Activated T-helper 17 cell treated with anti-CD3 and anti-CD28 coated beads, Interleukin-2, amount 50 U/mL, for 72 hours (primary cell): ENCODE data around the gene TMEM229B. TPM values are rescaled to one million over a fixed set of nuclear protein-coding genes. Genes with fewer than 3 reads are reported as not detected.
A peak's percentile ranks its signal among the peaks of the same experiment; 100 is the strongest.
"Not testable (repeated sequence)": the region's sequence is repeated elsewhere in the genome, so short reads cannot be mapped to it uniquely, and the experiment has no call there.

Source experiments
- ATAC-seq: fragments of 150-1000 bp; cut with Tn5 transposase; replicated peaks from 2 replicates; pipeline ENCODE4 v1.10.0; 2021; ENCODE audit warnings: mild to moderate bottlenecking, moderate library complexity
- H3K27ac Mint-ChIP-seq: one replicate; pipeline ENCODE4 v1.8.0; 2022; ENCODE audit warnings: mixed read lengths
- H3K27me3 Mint-ChIP-seq: one replicate; pipeline ENCODE4 v1.8.0; 2022; ENCODE audit warnings: mixed read lengths
- H3K36me3 Mint-ChIP-seq: one replicate; pipeline ENCODE4 v1.8.0; 2022; ENCODE audit warnings: low read depth, mild to moderate bottlenecking, mixed read lengths
- H3K4me1 Mint-ChIP-seq: one replicate; pipeline ENCODE4 v1.8.0; 2022; ENCODE audit warnings: mixed read lengths
- H3K4me3 Mint-ChIP-seq: one replicate; pipeline ENCODE4 v1.8.0; 2022; ENCODE audit warnings: mild to moderate bottlenecking, mixed read lengths
- H3K9me3 Mint-ChIP-seq: one replicate; pipeline ENCODE4 v1.8.0; 2022; ENCODE audit warnings: mixed read lengths
- total RNA-seq, 2 donors: library from RNA; stranded (reverse); gene quantifications; one replicate each; pipeline ENCODE4 v1.2.3, GENCODE V29; 2022

TMEM229B gene
- total RNA-seq, 2 donors from 2014 or later: 0.71 to 0.84 TPM

- Mint-ChIP-seq H3K4me3 (no peak overlapping the region), H3K9me3 (no peaks in the 10 kb centered on the region), H3K27me3 (no peaks in the 10 kb centered on the region), H3K4me1 (peaks cover 9% of the 10 kb centered on the region), H3K36me3 (no peaks in the 10 kb centered on the region), H3K27ac (no peak overlapping the region)
- ATAC-seq: no peak
These were observed 24.6 kb downstream of the TMEM229B start for GRCh38 chr14:67463900-67464299.

GRCh38 chr14:67461996-67462395 is 26.5 kb downstream of the TMEM229B start:
- no peak overlapping the region for H3K4me3 Mint-ChIP-seq
- H3K36me3 Mint-ChIP-seq: no peaks in the 10 kb centered on the region
- no peaks in the 10 kb centered on the region for H3K27me3 Mint-ChIP-seq
- H3K9me3 Mint-ChIP-seq: no peaks in the 10 kb centered on the region
- H3K4me1 Mint-ChIP-seq: peaks cover 9% of the 10 kb centered on the region
- peak overlapping the region; percentile 23 for H3K27ac Mint-ChIP-seq
- no peak for ATAC-seq

- ATAC-seq: peak; percentile 40
- peak overlapping the region; percentile 23 for H3K27ac Mint-ChIP-seq
- H3K27me3 Mint-ChIP-seq: no peaks in the 10 kb centered on the region
- no peak overlapping the region for H3K4me3 Mint-ChIP-seq
- peaks cover 9% of the 10 kb centered on the region for H3K4me1 Mint-ChIP-seq
- H3K36me3 Mint-ChIP-seq: no peaks in the 10 kb centered on the region
- H3K9me3 Mint-ChIP-seq: no peaks in the 10 kb centered on the region
These were observed 27.1 kb downstream of the TMEM229B start for GRCh38 chr14:67461341-67461985.

- Mint-ChIP-seq H3K4me1 (peaks cover 2% of the 10 kb centered on the region), H3K36me3 (no peaks in the 10 kb centered on the region), H3K9me3 (no peaks in the 10 kb centered on the region), H3K27me3 (peaks cover 7% of the 10 kb centered on the region), H3K27ac (no peak overlapping the region), H3K4me3 (no peak overlapping the region)
- ATAC-seq: no peak
These were observed 29.2 kb downstream of the TMEM229B start for GRCh38 chr14:67459336-67459735.

GRCh38 chr14:67457782-67458181 is 30.7 kb downstream of the TMEM229B start:
- H3K4me1 Mint-ChIP-seq: no peaks in the 10 kb centered on the region
- H3K9me3 Mint-ChIP-seq: no peaks in the 10 kb centered on the region
- ATAC-seq: no peak
- no peak overlapping the region for H3K4me3 Mint-ChIP-seq
- peaks cover 7% of the 10 kb centered on the region for H3K27me3 Mint-ChIP-seq
- no peaks in the 10 kb centered on the region for H3K36me3 Mint-ChIP-seq
- H3K27ac Mint-ChIP-seq: no peak overlapping the region

- Mint-ChIP-seq H3K4me3 (no peak overlapping the region), H3K4me1 (no peaks in the 10 kb centered on the region), H3K36me3 (no peaks in the 10 kb centered on the region), H3K27me3 (peaks cover 10% of the 10 kb centered on the region), H3K9me3 (no peaks in the 10 kb centered on the region), H3K27ac (no peak overlapping the region)
- ATAC-seq: no peak
These were observed 31.8 kb downstream of the TMEM229B start for GRCh38 chr14:67456732-67457131.

- no peaks in the 10 kb centered on the region for H3K36me3 Mint-ChIP-seq
- no peak for ATAC-seq
- no peak overlapping the region for H3K4me3 Mint-ChIP-seq
- no peak overlapping the region for H3K27ac Mint-ChIP-seq
- H3K9me3 Mint-ChIP-seq: no peaks in the 10 kb centered on the region
- H3K4me1 Mint-ChIP-seq: no peaks in the 10 kb centered on the region
- H3K27me3 Mint-ChIP-seq: peaks cover 14% of the 10 kb centered on the region
These were observed 34.8 kb downstream of the TMEM229B start for GRCh38 chr14:67453575-67454300.

- peaks cover 14% of the 10 kb centered on the region for H3K27me3 Mint-ChIP-seq
- H3K4me3 Mint-ChIP-seq, H3K36me3 Mint-ChIP-seq, H3K4me1 Mint-ChIP-seq, ATAC-seq, H3K27ac Mint-ChIP-seq, H3K9me3 Mint-ChIP-seq: not testable (repeated sequence)
These were observed 36.9 kb downstream of the TMEM229B start for GRCh38 chr14:67451667-67452066.

- no peak overlapping the region for H3K27ac Mint-ChIP-seq
- H3K36me3 Mint-ChIP-seq: no peaks in the 10 kb centered on the region
- H3K4me1 Mint-ChIP-seq: no peaks in the 10 kb centered on the region
- ATAC-seq: no peak
- H3K9me3 Mint-ChIP-seq: no peaks in the 10 kb centered on the region
- H3K27me3 Mint-ChIP-seq: peaks cover 11% of the 10 kb centered on the region
- H3K4me3 Mint-ChIP-seq: no peak overlapping the region
These were observed 39.4 kb downstream of the TMEM229B start for GRCh38 chr14:67449096-67449495.

GRCh38 chr14:67447033-67447381 is 41.5 kb downstream of the TMEM229B start:
- H3K27ac Mint-ChIP-seq: no peak overlapping the region
- peaks cover 12% of the 10 kb centered on the region for H3K27me3 Mint-ChIP-seq
- H3K4me1 Mint-ChIP-seq: no peaks in the 10 kb centered on the region
- ATAC-seq: no peak
- H3K9me3 Mint-ChIP-seq: no peaks in the 10 kb centered on the region
- no peak overlapping the region for H3K4me3 Mint-ChIP-seq
- H3K36me3 Mint-ChIP-seq: no peaks in the 10 kb centered on the region

- Mint-ChIP-seq H3K27ac (no peak overlapping the region), H3K36me3 (no peaks in the 10 kb centered on the region), H3K9me3 (no peaks in the 10 kb centered on the region), H3K4me3 (no peak overlapping the region), H3K27me3 (peaks cover 9% of the 10 kb centered on the region), H3K4me1 (no peaks in the 10 kb centered on the region)
- ATAC-seq: no peak
These were observed 42.0 kb downstream of the TMEM229B start for GRCh38 chr14:67446371-67447032.

GRCh38 chr14:67444395-67444794 is 44.1 kb downstream of the TMEM229B start:
- Mint-ChIP-seq H3K27ac (no peak overlapping the region), H3K9me3 (no peaks in the 10 kb centered on the region), H3K4me3 (no peak overlapping the region), H3K36me3 (no peaks in the 10 kb centered on the region), H3K4me1 (no peaks in the 10 kb centered on the region), H3K27me3 (peaks cover 8% of the 10 kb centered on the region)
- no peak for ATAC-seq

- H3K36me3 Mint-ChIP-seq: no peaks in the 10 kb centered on the region
- peaks cover 10% of the 10 kb centered on the region for H3K27me3 Mint-ChIP-seq
- no peaks in the 10 kb centered on the region for H3K9me3 Mint-ChIP-seq
- no peak for ATAC-seq
- no peaks in the 10 kb centered on the region for H3K4me1 Mint-ChIP-seq
- H3K27ac Mint-ChIP-seq: no peak overlapping the region
- no peak overlapping the region for H3K4me3 Mint-ChIP-seq
These were observed 46.2 kb downstream of the TMEM229B start for GRCh38 chr14:67442139-67442906.

GRCh38 chr14:67441672-67442071 is 46.8 kb downstream of the TMEM229B start:
- no peak overlapping the region for H3K4me3 Mint-ChIP-seq
- no peaks in the 10 kb centered on the region for H3K4me1 Mint-ChIP-seq
- H3K36me3 Mint-ChIP-seq: no peaks in the 10 kb centered on the region

More at GRCh38 chr14:67441672-67442071, 46.8 kb downstream of the TMEM229B start:
- no peaks in the 10 kb centered on the region for H3K9me3 Mint-ChIP-seq
- ATAC-seq: no peak
- peaks cover 14% of the 10 kb centered on the region for H3K27me3 Mint-ChIP-seq
- H3K27ac Mint-ChIP-seq: no peak overlapping the region
